Chondrocyte (in vitro differentiated cells): ENCODE measurements around the gene C3orf22. TPM values are rescaled to one million over a fixed set of nuclear protein-coding genes. Genes with fewer than 3 reads are reported as not detected.

Experiments
- DNase-seq: peaks from one replicate; pipeline ENCODE4 v3.0.0; 2021; ENCODE audit warnings: mixed read lengths, low spot score
- H3K27ac Mint-ChIP-seq: one replicate; pipeline ENCODE4 v1.8.0; 2021; ENCODE audit warnings: mild to moderate bottlenecking, moderate library complexity, mixed read lengths; ENCODE audit not compliant: unreplicated experiment
- H3K27me3 Mint-ChIP-seq: 2 replicates; pipeline ENCODE4 v1.8.0; 2021; ENCODE audit warnings: low read depth, mixed read lengths
- H3K36me3 Mint-ChIP-seq: 2 replicates; pipeline ENCODE4 v1.8.0; 2021; ENCODE audit warnings: low read depth, mixed read lengths
- H3K4me1 Mint-ChIP-seq: 2 replicates; pipeline ENCODE4 v1.8.0; 2021; ENCODE audit warnings: low read depth, mild to moderate bottlenecking, mixed read lengths
- H3K4me3 Mint-ChIP-seq: one replicate; pipeline ENCODE4 v1.8.0; 2021; ENCODE audit warnings: mild to moderate bottlenecking, moderate library complexity, mixed read lengths; ENCODE audit not compliant: unreplicated experiment
- H3K9me3 Mint-ChIP-seq: 2 replicates; pipeline ENCODE4 v1.8.0; 2021; ENCODE audit warnings: low read depth, mixed read lengths
- CTCF ChIP-seq: fragments of 200-600 bp; sonication (generic); IDR thresholded peaks from 2 replicates; pipeline ENCODE4 v1.5.0; 2021; ENCODE audit warnings: antibody characterized with exemption, mild to moderate bottlenecking, moderate library complexity
- total RNA-seq: library from RNA; stranded (reverse); gene quantifications from 3 replicates; pipeline ENCODE4 v1.2.1, GENCODE V29; 2021

Gene C3orf22
- total RNA-seq, 1 donor from 2014 or later: not detected

- TF ChIP-seq CTCF: no peak
- Mint-ChIP-seq H3K27me3 (peaks cover 19% of the 10 kb centered on the region), H3K9me3 (no peaks in the 10 kb centered on the region), H3K4me3 (no peak overlapping the region), H3K27ac (no peak overlapping the region), H3K36me3 (no peaks in the 10 kb centered on the region), H3K4me1 (peaks cover 3% of the 10 kb centered on the region)
- DNase-seq: peak; percentile 52
Observed at GRCh38 chr3:126519506-126520455, 39.0 kb downstream of the C3orf22 start.

GRCh38 chr3:126518779-126519177 is 40.0 kb downstream of the C3orf22 start:
- H3K27ac Mint-ChIP-seq: no peak overlapping the region
- H3K4me3 Mint-ChIP-seq: no peak overlapping the region
- no peaks in the 10 kb centered on the region for H3K9me3 Mint-ChIP-seq
- no peak for TF ChIP-seq CTCF
- peaks cover 3% of the 10 kb centered on the region for H3K4me1 Mint-ChIP-seq
- DNase-seq: no peak
- H3K27me3 Mint-ChIP-seq: peaks cover 24% of the 10 kb centered on the region
- H3K36me3 Mint-ChIP-seq: no peaks in the 10 kb centered on the region

GRCh38 chr3:126517986-126518778 is 40.5 kb downstream of the C3orf22 start:
- peak; percentile 89 for DNase-seq
- no peak overlapping the region for H3K27ac Mint-ChIP-seq
- no peaks in the 10 kb centered on the region for H3K36me3 Mint-ChIP-seq
- TF ChIP-seq CTCF: no peak
- no peaks in the 10 kb centered on the region for H3K9me3 Mint-ChIP-seq
- peaks cover 3% of the 10 kb centered on the region for H3K4me1 Mint-ChIP-seq
- H3K27me3 Mint-ChIP-seq: peaks cover 21% of the 10 kb centered on the region
- no peak overlapping the region for H3K4me3 Mint-ChIP-seq

- Mint-ChIP-seq H3K27ac (no peak within 1 kb of the TSS), H3K9me3 (no peaks in the 10 kb centered on the region), H3K4me1 (peaks cover 3% of the 10 kb centered on the region), H3K36me3 (no peaks in the 10 kb centered on the region), H3K27me3 (peaks cover 17% of the 10 kb centered on the region), H3K4me3 (no peak within 1 kb of the TSS)
- peak; percentile 86 for DNase-seq
- no peak for TF ChIP-seq CTCF
Observed at GRCh38 chr3:126517291-126517951, 41.3 kb downstream of the C3orf22 start, which contains the start of gene UROC1. Gene UROC1 (minus strand): TSS chr3:126517773. CDS start chr3:126517719, 54 bp downstream.

- Mint-ChIP-seq H3K27ac (no peak overlapping the region), H3K4me3 (no peak overlapping the region), H3K36me3 (no peaks in the 10 kb centered on the region), H3K27me3 (peaks cover 15% of the 10 kb centered on the region), H3K4me1 (peaks cover 3% of the 10 kb centered on the region), H3K9me3 (no peaks in the 10 kb centered on the region)
- no peak for TF ChIP-seq CTCF
- no peak for DNase-seq
Observed at GRCh38 chr3:126516936-126517290, 41.8 kb downstream of the C3orf22 start.
